HT1080 (cell line): ENCODE results near the gene COL6A2. TPM values are rescaled to one million over a fixed set of nuclear protein-coding genes. Genes with fewer than 3 reads are reported as not detected.
"Not testable (repeated sequence)": the region's sequence is repeated elsewhere in the genome, so short reads cannot be mapped to it uniquely, and the experiment has no call there.

Experiments used
- DNase-seq: peaks from one replicate; pipeline ENCODE4 v3.0.0-alpha.2; 2015; ENCODE audit warnings: low read depth
- total RNA-seq: library from RNA; depleted of rRNA; stranded (reverse); fragments of >200 nt; shearing (Covaris generic); gene quantifications from 2 replicates; pipeline ENCODE4 v1.2.3, GENCODE V29; 2014

Gene COL6A2
- total RNA-seq, 1 experiment from 2014 or later = 58.8 TPM

DNA sequence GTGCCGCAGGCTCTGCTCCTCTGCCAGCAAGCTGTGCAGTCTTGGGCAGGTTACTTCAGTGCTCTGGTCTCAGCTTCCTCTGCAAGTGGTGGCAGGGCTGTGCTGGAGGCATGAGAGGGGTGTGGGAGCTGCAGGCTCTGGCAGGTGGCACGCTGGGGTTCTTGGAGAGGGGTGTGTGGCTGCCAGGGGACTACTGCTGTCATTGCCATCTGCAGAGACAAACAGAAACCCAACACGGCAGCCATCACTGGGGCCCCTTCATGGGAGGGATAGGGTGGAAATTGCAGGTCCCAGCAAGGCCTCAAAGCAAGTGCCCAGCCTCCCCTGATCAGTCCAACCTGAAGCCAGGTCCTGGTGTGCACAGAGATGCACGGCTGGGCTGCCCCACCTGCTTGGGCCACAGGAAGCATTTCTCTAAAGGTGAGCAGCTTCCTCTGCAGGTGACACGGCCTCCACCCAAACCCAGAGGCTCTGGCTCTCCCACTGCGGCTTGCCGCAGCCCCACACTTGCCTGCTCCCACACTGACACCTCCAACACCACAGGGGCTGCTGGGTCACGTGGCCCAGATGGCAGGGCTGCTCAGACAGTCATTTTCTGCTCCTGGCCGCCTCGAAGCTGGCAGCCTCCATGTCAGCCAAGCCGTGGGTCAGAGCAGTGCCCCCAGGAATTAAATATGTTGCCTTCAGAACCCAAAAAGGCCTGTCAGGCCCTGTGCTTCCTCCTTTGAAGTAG, 4.1 kb upstream of the COL6A2 start:
- DNase-seq = no peak

- no peak for DNase-seq
Observed at GRCh38 chr21:46094401-46095082, 3.4 kb upstream of the COL6A2 start.

GRCh38 chr21:46095083-46095719, 2.7 kb upstream of the COL6A2 start:
- DNase-seq = no peak

- DNase-seq = no peak
Observed at GRCh38 chr21:46095814-46096595, 1.9 kb upstream of the COL6A2 start.

DNA sequence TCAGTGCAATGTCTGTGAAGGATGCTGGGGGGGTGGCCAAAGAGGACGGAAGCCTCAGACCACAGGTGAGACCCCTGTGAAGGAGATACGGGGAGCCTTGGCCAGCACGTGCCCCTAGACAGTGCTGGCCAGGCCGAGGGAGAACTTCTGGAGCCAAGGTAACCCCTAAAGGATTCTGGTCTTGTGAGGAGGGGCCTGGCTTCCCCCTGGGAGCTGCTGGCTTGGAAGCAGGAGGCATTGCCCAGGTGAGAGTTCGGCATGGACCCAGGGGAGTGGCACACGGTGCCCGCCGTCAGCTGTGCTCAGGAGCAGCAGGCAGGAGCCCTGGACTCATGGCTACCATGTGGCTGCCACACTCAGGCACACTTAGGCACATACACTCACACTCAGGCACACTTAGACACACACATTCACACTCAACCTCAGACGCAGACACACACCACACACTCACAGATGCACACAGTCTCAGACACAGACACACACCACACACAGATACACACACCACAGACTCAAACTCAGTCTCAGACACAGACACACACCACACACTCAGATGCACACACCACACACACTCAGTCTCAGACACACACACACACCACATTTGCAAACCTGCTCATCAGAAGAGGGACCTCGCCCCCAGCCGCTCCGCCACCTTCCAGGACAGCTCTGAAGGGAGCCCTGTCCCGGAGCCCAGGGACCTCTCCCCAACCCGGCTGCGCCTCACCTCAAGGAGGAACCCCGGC, 1.1 kb upstream of the COL6A2 start:
- no peak for DNase-seq

GRCh38 chr21:46098303-46099141, 610 bp downstream of the COL6A2 start:
- DNase-seq = no peak

- DNase-seq = peak; percentile 31
Observed at GRCh38 chr21:46099476-46099875, 1.6 kb downstream of the COL6A2 start.

GRCh38 chr21:46100020-46100419, 2.1 kb downstream of the COL6A2 start:
- no peak for DNase-seq

- DNase-seq = peak; percentile 50
Observed at GRCh38 chr21:46100426-46100825, 2.5 kb downstream of the COL6A2 start.

DNA sequence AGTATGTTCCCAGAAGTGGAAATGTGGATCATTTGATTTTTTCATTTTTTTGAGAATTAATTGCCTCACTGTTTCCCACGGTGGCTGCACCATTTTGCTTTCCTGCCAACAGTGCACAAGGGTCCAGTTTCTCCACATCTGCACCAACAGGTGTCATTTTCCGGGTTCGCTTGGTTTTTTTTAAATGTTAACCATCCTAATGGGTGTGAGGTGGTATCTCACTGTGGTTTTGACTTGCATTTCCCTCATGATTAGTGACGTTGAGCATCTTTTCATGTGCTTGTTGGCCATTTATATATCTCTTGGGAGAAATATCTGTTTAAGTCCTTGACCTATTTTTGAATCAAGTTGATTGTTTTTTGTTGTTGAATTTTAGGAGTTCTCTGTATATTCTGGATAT, 3.0 kb downstream of the COL6A2 start:
- DNase-seq = no peak

- DNase-seq = no peak
Observed at GRCh38 chr21:46104104-46104503, 6.2 kb downstream of the COL6A2 start.

- DNase-seq = not testable (repeated sequence)
Observed at GRCh38 chr21:46107376-46107775, 9.5 kb downstream of the COL6A2 start.

- DNase-seq = no peak
Observed at GRCh38 chr21:46108827-46109312, 11.0 kb downstream of the COL6A2 start.

GRCh38 chr21:46109313-46110221, 11.7 kb downstream of the COL6A2 start:
- DNase-seq = no peak

DNA sequence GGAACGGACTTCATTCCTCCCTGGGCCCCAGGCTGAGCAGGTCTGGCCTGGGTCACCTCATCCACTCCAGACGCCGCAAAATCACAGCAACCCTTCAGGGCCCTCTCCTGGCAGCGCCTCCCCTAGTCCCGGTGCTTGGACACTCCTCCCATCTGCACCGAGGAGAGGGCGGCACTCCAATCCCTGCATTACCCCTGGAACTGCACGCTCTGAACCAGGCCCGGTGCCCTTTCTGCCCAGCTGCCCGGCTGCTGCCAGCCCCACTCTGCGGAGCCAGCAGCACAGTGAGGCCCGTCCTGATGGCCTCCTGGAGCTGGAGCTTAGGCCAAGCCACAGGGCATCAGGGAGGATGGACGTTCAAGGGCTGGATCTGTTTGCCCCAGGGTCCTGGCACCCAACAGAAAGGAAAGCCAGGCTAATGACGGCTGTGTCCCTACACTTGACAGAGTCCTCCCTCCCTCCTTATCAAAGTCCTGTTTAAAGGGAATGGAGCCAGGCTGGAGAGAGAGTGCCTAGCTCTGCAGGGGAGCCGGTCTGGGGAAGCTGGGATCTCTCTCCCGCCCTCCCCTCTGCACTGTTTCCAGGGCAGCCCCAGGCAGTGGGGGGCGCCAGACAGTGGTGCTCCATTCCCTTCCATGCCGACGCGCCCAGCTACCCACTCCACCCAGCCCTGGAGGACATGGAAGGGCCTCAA, 12.7 kb downstream of the COL6A2 start:
- no peak for DNase-seq

- DNase-seq = no peak
Observed at GRCh38 chr21:46111193-46111571, 13.3 kb downstream of the COL6A2 start.

DNA sequence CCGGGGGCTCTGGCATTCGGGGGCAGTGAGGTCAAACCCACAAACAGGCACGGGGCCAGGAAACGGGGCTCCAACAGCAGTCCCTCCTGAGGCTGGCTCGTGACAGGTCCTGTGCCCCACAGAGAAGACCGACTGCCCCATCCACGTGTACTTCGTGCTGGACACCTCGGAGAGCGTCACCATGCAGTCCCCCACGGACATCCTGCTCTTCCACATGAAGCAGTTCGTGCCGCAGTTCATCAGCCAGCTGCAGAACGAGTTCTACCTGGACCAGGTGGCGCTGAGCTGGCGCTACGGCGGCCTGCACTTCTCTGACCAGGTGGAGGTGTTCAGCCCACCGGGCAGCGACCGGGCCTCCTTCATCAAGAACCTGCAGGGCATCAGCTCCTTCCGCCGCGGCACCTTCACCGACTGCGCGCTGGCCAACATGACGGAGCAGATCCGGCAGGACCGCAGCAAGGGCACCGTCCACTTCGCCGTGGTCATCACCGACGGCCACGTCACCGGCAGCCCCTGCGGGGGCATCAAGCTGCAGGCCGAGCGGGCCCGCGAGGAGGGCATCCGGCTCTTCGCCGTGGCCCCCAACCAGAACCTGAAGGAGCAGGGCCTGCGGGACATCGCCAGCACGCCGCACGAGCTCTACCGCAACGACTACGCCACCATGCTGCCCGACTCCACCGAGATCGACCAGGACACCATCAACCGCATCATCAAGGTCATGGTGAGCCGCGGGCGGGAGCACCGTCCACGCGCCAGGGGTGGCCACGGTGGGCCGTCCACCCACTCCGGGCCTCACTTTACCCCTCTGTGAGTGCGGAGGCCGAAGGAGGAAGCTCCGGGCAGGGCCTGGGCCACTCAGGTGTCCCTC, 14.2 kb downstream of the COL6A2 start:
- DNase-seq = no peak
